Peyer's patch (tissue), 4 donors: Measurements from ENCODE around the gene ZFC3H1. TPM values are rescaled to one million over a fixed set of nuclear protein-coding genes. Genes with fewer than 3 reads are reported as not detected.

ENCODE experiments used
- DNase-seq, 3 donors: peaks; one replicate each; pipeline ENCODE4 v3.0.0-alpha.2; 2017 to 2019
- H3K27ac ChIP-seq, 4 donors: fragments of 200-600 bp; sonication (generic); one replicate each; pipeline ENCODE4 v1.5.1; 2016 to 2019
- H3K27me3 ChIP-seq, 2 donors: fragments of 200-600 bp; sonication (generic); one replicate each; pipeline ENCODE4 v1.5.1; 2019
- H3K36me3 ChIP-seq, 3 donors: fragments of 200-600 bp; sonication (generic); one replicate each; pipeline ENCODE4 v1.5.1; 2016 to 2019
- H3K4me1 ChIP-seq, 4 donors: fragments of 200-600 bp; sonication (generic); one replicate each; pipeline ENCODE4 v1.5.1; 2016 to 2019
- H3K4me3 ChIP-seq, 4 donors: fragments of 200-600 bp; sonication (generic); 1 replicate in 3 of 4; 2 replicates in 1 of 4; pipeline ENCODE4 v1.5.1; 2016 to 2019; ENCODE audit warnings: mild to moderate bottlenecking in 1 of 4
- H3K9me3 ChIP-seq, 4 donors: fragments of 200-600 bp; sonication (generic); one replicate each; pipeline ENCODE4 v1.5.1; 2016 to 2019; ENCODE audit warnings: mild to moderate bottlenecking in 1 of 4
- POLR2A ChIP-seq, 2 donors: fragments of 450-650 bp; IDR thresholded peaks; one replicate each; pipeline ENCODE4 v1.5.1; 2017; ENCODE audit warnings: antibody characterized with exemption in 2 of 2, mild to moderate bottlenecking in 2 of 2, moderate library complexity in 2 of 2
- total RNA-seq, 4 donors: library from RNA; depleted of rRNA; stranded (reverse); fragments of >200 nt; gene quantifications; one replicate each; pipeline ENCODE4 v1.1.0, GENCODE V29; 2016
- TF ChIP-seq, protein P1 (sequence below), 6 experiments: fragments of 450-650 bp in 4 of 6; fragments of 200-600 bp in 2 of 6; sonication (generic) in 1 of 6; IDR thresholded peaks; one replicate each; pipeline ENCODE4 v1.5.1; 2017 to 2019; ENCODE audit warnings: antibody characterized with exemption in 6 of 6, mild to moderate bottlenecking in 3 of 6, moderate library complexity in 1 of 6

The ZFC3H1 gene
- total RNA-seq, 4 donors from 2014 or later, result 131 to 309 (median 156) TPM

DNA sequence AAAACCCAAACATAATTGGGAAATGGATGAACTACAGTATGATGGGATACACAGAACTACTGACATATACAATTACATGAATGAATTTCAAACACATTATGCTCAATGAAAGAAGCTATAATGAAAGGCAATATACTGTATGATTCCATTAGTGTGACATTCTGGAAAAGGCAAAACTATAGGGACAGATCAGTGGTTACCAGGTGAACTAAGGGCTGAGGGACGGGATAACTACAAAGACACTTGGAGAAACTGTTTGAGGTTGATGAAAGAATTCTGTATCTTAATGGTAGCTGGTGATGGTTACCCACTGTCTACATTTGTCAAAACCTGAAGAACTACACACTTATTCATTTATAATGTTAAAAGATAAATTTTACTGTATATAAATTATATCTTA lies 7.7 kb downstream of the ZFC3H1 start:
- TF ChIP-seq POLR2A (IDR thresholded peaks at IDR 0.05), result no peak
- TF ChIP-seq, protein P1, sequence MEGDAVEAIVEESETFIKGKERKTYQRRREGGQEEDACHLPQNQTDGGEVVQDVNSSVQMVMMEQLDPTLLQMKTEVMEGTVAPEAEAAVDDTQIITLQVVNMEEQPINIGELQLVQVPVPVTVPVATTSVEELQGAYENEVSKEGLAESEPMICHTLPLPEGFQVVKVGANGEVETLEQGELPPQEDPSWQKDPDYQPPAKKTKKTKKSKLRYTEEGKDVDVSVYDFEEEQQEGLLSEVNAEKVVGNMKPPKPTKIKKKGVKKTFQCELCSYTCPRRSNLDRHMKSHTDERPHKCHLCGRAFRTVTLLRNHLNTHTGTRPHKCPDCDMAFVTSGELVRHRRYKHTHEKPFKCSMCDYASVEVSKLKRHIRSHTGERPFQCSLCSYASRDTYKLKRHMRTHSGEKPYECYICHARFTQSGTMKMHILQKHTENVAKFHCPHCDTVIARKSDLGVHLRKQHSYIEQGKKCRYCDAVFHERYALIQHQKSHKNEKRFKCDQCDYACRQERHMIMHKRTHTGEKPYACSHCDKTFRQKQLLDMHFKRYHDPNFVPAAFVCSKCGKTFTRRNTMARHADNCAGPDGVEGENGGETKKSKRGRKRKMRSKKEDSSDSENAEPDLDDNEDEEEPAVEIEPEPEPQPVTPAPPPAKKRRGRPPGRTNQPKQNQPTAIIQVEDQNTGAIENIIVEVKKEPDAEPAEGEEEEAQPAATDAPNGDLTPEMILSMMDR (IDR thresholded peaks at IDR 0.05), result no peak
- Histone ChIP-seq H3K27ac (no peak overlapping the region), H3K36me3 (peaks cover 0 to 75% (median 0%) of the 10 kb centered on the region in 3 donors)

DNA sequence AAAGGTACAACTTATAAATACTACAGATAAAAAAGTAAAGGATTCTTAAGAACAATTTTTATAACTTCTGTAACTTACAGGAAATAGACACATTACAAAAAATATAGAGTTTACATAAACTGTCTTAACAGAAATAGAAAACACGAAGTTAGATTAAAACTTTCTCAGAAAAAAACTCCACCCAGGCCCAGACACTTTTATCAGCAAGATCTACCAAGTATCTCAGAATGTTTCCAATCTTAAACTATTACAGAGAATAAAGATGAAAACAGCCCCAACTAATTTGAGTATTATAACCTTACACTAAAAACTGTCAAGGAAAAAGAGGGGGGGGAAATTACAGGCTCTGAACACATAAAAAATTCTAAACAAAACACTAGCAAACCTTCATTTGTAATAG lies 8.2 kb downstream of the ZFC3H1 start:
- Histone ChIP-seq H3K4me3 (no peak overlapping the region), H3K4me1 (peaks cover 0 to 14% (median 3%) of the 10 kb centered on the region in 4 donors), H3K36me3 (peaks cover 0 to 75% (median 0%) of the 10 kb centered on the region in 3 donors), H3K9me3 (no peaks in the 10 kb centered on the region), H3K27me3 (no peaks in the 10 kb centered on the region), H3K27ac (no peak overlapping the region)
- no peak for DNase-seq
- TF ChIP-seq, protein P1 (IDR thresholded peaks at IDR 0.05), result no peak
- TF ChIP-seq POLR2A (IDR thresholded peaks at IDR 0.05), result no peak

More for the DNA sequence above, 7.7 kb downstream of the ZFC3H1 start:
- Histone ChIP-seq H3K4me3 (no peak overlapping the region), H3K9me3 (no peaks in the 10 kb centered on the region), H3K4me1 (peaks cover 0 to 19% (median 3%) of the 10 kb centered on the region in 4 donors), H3K27me3 (no peaks in the 10 kb centered on the region)
- no peak for DNase-seq

DNA sequence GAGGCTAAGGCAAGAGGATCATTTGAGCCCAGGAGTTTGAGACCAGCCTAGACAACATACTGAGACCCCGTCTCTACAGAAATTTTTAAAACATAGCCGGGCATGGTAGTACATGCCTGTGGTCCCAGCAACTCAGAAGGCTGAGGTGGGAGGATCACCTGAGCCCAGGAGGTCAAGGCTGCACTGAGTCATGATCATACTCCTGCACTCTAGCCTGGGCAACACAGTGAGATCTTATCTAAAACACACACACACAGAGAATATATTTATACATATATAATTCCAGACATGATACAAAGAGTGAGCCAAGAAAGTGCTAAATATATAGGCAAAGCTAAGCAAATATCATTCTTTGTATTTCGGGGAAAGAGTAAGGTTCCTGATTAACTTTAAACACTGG lies 9.4 kb downstream of the ZFC3H1 start:
- Histone ChIP-seq H3K36me3 (peaks cover 0 to 62% (median 0%) of the 10 kb centered on the region in 3 donors), H3K4me1 (peaks cover 0 to 11% (median 3%) of the 10 kb centered on the region in 4 donors), H3K27me3 (no peaks in the 10 kb centered on the region), H3K27ac (no peak overlapping the region), H3K9me3 (no peaks in the 10 kb centered on the region), H3K4me3 (no peak overlapping the region)
- TF ChIP-seq, protein P1 (IDR thresholded peaks at IDR 0.05), result no peak
- TF ChIP-seq POLR2A (IDR thresholded peaks at IDR 0.05), result no peak
- no peak for DNase-seq

DNA sequence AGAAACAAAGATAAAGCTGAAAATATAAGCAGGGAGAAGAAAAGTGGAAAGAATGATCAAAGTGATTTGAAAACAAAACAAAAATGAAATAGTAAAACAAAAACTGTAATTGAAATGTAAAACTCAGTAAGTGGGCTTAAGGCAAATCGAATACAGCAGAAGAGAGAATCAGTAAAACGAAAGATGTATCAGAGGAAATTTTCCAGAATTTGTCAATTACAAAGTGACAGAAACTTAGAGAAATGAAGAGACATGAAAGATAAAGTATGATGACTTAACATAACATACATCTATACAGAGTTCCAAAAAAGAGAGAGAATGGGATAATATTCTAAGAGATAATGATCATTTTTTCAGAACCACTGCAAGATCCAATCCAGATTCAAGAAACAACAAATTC lies 10.5 kb downstream of the ZFC3H1 start:
- Histone ChIP-seq H3K36me3 (peaks cover 0 to 52% (median 0%) of the 10 kb centered on the region in 3 donors), H3K4me3 (no peak overlapping the region), H3K9me3 (no peaks in the 10 kb centered on the region), H3K4me1 (peaks cover 0 to 11% (median 3%) of the 10 kb centered on the region in 4 donors), H3K27me3 (no peaks in the 10 kb centered on the region), H3K27ac (no peak overlapping the region)
- DNase-seq, result no peak
- TF ChIP-seq, protein P1 (IDR thresholded peaks at IDR 0.05), result no peak
- no peak for TF ChIP-seq POLR2A (IDR thresholded peaks at IDR 0.05)

DNA sequence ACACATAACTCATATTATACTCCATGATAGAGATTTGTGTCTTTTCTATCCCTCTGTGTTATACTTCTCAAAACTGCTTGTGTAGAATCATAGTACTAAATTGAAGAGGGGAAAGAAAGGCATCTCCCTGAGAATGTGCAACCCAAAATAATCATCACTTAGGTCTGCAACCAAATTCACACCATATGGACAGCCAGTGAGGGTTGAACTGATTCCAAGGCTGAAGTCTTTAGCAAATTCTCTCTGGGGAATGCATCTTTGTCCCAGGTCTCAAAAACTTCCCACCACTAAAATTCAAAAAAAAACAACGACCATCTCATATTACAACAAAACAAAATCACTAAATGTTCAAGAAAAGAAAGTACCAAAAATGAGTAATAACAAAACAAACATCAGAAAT lies 11.0 kb downstream of the ZFC3H1 start:
- H3K36me3 ChIP-seq, result peaks cover 0 to 51% (median 0%) of the 10 kb centered on the region in 3 donors
- no peak overlapping the region for H3K27ac ChIP-seq
- no peak for DNase-seq
- H3K4me3 ChIP-seq, result no peak overlapping the region
- H3K27me3 ChIP-seq, result no peaks in the 10 kb centered on the region
- TF ChIP-seq POLR2A (IDR thresholded peaks at IDR 0.05), result no peak
- TF ChIP-seq, protein P1 (IDR thresholded peaks at IDR 0.05), result no peak
- no peaks in the 10 kb centered on the region for H3K9me3 ChIP-seq
- H3K4me1 ChIP-seq, result peaks cover 0 to 11% (median 3%) of the 10 kb centered on the region in 4 donors

DNA sequence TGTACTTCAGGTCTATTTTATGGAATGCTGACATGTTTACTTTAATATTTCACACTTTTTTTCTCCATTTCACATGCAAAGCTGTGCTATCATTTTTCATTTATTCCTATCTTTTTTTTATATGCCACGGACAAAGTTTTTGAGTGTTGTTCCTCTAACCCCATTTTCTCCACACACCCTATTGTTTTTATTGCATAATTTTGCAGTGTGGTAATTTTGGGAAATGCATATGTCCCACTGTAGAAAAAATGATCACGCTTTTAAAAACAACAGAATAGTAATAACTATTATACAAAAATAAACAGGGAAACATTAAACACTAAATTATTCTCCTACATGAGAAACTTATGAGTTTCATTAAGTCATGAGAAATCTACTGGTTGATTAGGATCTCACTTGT lies 14.2 kb downstream of the ZFC3H1 start:
- Histone ChIP-seq H3K4me3 (no peak overlapping the region), H3K27me3 (no peaks in the 10 kb centered on the region), H3K36me3 (peaks cover 0 to 62% (median 0%) of the 10 kb centered on the region in 3 donors), H3K4me1 (no peaks in the 10 kb centered on the region), H3K9me3 (no peaks in the 10 kb centered on the region), H3K27ac (no peak overlapping the region)
- no peak for DNase-seq
- TF ChIP-seq, protein P1 (IDR thresholded peaks at IDR 0.05), result no peak
- TF ChIP-seq POLR2A (IDR thresholded peaks at IDR 0.05), result no peak
